SK-N-MC (cell line): Measurements from ENCODE around the gene EHD2.
"Not testable (repeated sequence)": the region's sequence is repeated elsewhere in the genome, so short reads cannot be mapped to it uniquely, and the experiment has no call there.

ENCODE experiments used
- DNase-seq: peaks from one replicate; pipeline ENCODE4 v3.0.0-alpha.2; 2011; ENCODE audit warnings: low read depth, low spot score
- H3K27ac ChIP-seq: fragments of 200-600 bp; sonication (generic); 2 replicates; pipeline ENCODE4 v1.5.1; 2016; ENCODE audit warnings: mixed run types
- H3K36me3 ChIP-seq: fragments of 200-600 bp; sonication (generic); 2 replicates; pipeline ENCODE4 v1.6.1; 2017; ENCODE audit warnings: antibody characterized with exemption, low read length, mixed read lengths; ENCODE audit not compliant: insufficient read depth
- H3K4me3 ChIP-seq: fragments of 200-600 bp; sonication (generic); 2 replicates; pipeline ENCODE4 v1.5.1; 2016
- H3K9ac ChIP-seq: fragments of 200-600 bp; sonication (generic); 2 replicates; pipeline ENCODE4 v1.8.0; 2017; ENCODE audit warnings: mixed run types, mixed read lengths; ENCODE audit not compliant: insufficient read length
- H3K9me3 ChIP-seq: fragments of 200-600 bp; sonication (generic); 2 replicates; pipeline ENCODE4 v1.6.1; 2017; ENCODE audit warnings: low read depth, mild to moderate bottlenecking, antibody characterized with exemption, low read length, moderate library complexity, mixed read lengths
- EZH2 ChIP-seq: fragments of 200-600 bp; sonication (generic); IDR thresholded peaks from one replicate; pipeline ENCODE4 v1.6.1; 2017; ENCODE audit warnings: antibody characterized with exemption
- FOXP2 ChIP-seq: optimal IDR thresholded peaks from 2 replicates; pipeline ENCODE3; 2011; ENCODE audit warnings: mild to moderate bottlenecking, moderate library complexity; ENCODE audit not compliant: insufficient read depth; ENCODE audit errors: extremely low read length, control extremely low read depth
- POLR2AphosphoS5 ChIP-seq: IDR thresholded peaks from 2 replicates; pipeline ENCODE4 v1.6.1; 2012; ENCODE audit warnings: mild to moderate bottlenecking, low read depth, low read length, borderline replicate concordance

The EHD2 gene

DNA sequence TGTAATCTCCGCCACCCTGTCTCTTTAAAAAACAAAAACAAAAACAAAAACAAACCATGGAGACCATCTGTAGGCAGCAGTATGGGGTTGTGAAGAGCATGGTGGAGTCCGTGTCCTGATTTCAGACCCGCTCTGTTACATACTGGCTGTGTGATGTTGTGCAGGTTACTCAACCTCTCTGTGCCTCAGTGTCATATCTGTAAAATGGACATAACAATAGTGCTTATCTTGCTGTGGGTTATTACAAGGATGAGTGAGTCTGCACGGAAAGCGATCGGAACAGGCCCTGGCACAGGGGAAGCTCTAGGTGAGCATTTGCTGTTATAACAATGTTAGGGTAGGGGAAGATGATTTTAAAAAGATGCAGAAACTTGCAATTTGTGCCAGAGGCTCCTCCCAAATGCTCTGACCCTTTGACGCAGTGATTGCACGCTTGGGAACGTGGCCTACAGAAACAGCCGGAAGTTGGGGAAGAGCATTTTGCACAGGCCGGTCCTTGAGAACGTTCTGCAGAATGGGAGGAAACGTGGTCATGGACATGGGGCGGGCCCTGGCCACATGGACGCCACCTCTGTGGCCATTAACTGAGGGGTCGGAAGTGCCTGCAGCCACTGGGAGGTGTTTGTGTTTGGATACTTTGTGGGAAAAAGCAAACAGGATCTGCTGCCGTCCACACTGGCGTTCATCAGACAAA, 49.5 kb downstream of the EHD2 start:
- peaks cover 3% of the 10 kb centered on the region; the same call in 1 of the 2 replicates for H3K36me3 ChIP-seq
- H3K4me3 ChIP-seq = no peak overlapping the region
- no peaks in the 10 kb centered on the region for H3K9me3 ChIP-seq
- DNase-seq = no peak
- no peak overlapping the region for H3K9ac ChIP-seq
- no peak for TF ChIP-seq FOXP2
- H3K27ac ChIP-seq = no peak overlapping the region

DNA sequence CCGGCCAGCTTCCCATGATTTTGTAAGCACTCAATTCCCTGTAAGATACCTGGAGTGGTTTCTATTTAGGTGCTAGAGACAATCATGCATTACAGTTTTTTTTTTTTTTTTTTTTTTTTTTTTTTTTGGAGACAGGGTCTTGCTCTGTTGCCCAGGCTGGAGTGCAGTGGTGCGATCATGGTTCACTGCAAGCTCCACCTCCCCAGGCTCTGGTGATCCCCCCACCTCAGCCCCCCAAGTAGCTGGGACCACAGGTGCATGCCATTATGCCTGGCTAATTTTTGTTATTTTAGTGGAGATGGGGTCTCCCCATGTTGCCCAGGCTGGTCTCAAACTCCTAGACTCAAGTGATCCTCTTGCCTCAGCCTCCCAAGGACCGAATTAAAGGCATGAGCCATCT, 51.5 kb downstream of the EHD2 start:
- not testable (repeated sequence) for H3K27ac ChIP-seq, DNase-seq, H3K9me3 ChIP-seq, H3K9ac ChIP-seq, H3K4me3 ChIP-seq, H3K36me3 ChIP-seq

DNA sequence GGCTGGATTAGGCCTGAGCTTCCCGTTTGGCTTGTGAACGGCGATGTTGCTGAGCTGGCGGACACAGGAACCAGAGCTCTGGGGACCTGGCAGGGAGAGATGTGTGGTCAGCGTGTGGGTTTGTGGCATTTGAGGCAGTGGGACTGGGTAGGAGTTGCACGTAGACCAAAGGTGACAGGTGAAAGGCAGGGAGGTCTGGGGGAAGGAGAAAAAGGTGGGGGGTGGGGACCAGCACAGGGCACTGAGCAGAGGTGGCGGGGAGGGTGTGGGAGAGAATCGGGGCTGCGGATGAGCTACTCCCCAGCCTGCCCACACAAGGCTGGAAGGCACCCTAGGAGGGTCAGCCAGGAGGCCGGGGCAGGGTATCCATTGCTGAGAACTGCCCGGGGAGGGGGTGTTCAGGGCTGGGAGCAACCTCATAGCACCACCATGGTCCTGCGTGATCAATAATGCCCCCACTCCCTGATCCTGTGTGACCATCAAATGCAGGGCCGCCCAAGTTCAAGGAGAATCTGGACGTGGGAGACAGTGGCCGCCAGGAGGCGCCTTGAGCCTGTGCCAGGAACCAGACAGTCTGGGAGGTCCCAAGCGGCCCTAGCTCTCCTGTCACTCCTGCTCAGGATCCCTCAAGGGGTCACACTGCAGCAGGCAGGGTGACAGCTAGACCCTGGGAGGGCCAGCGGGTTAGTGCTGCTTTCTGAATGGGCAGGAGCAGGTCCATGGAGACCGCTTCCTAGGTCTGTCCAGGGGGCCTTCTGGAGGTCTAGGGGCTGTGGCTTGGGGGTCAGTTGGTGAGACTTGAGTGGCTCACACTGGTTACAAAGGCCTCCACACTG, 52.5 kb downstream of the EHD2 start:
- H3K4me3 ChIP-seq = no peak overlapping the region
- no peak overlapping the region for H3K27ac ChIP-seq
- TF ChIP-seq EZH2 (no peak), POLR2AphosphoS5 (no peak), FOXP2 (no peak)
- no peaks in the 10 kb centered on the region for H3K36me3 ChIP-seq
- H3K9ac ChIP-seq = no peak overlapping the region
- H3K9me3 ChIP-seq = no peaks in the 10 kb centered on the region
- no peak for DNase-seq

DNA sequence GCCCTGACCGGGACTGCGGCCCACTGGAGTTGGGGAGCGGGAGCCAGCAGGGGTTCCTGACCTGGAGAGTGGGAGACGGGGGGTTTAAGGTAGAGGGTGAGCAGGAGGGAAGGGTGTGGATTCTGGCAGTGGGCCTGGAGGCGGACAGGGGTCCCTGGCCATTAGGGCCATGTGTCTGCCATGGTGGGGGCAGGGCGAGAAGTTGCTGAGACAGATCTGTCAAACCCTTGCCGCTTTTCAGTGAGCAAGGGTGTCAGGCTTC, 53.1 kb downstream of the EHD2 start:
- no peak overlapping the region for H3K4me3 ChIP-seq
- H3K36me3 ChIP-seq = no peaks in the 10 kb centered on the region
- DNase-seq = no peak
- no peak overlapping the region for H3K9ac ChIP-seq
- no peak overlapping the region for H3K27ac ChIP-seq
- no peaks in the 10 kb centered on the region for H3K9me3 ChIP-seq
- no peak for TF ChIP-seq FOXP2
- TF ChIP-seq POLR2AphosphoS5 = no peak
- TF ChIP-seq EZH2 = no peak

DNA sequence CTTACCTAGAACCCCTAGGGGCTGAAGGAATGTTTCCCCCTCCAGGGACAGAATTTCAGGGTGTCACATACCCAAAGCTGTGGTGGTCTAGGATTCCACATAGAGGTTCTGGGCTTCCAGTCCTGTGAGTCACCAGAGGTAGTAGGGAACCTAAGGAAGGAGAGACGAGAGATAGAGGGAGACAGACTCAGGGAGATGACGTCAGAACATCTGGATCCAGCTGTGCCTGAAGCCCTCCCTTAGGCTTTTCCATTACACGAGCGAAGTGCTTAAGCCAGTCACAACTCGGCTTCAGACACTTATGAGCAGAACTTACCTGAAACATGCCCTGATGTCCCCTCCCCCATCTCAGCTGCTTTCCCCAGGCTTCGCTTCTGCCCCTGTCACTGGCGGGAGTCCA, 53.4 kb downstream of the EHD2 start:
- DNase-seq = no peak
- H3K27ac ChIP-seq = no peak overlapping the region
- H3K36me3 ChIP-seq = no peaks in the 10 kb centered on the region
- no peaks in the 10 kb centered on the region for H3K9me3 ChIP-seq
- H3K4me3 ChIP-seq = no peak overlapping the region
- TF ChIP-seq FOXP2 = no peak
- TF ChIP-seq POLR2AphosphoS5 = no peak
- no peak for TF ChIP-seq EZH2
- H3K9ac ChIP-seq = no peak overlapping the region

DNA sequence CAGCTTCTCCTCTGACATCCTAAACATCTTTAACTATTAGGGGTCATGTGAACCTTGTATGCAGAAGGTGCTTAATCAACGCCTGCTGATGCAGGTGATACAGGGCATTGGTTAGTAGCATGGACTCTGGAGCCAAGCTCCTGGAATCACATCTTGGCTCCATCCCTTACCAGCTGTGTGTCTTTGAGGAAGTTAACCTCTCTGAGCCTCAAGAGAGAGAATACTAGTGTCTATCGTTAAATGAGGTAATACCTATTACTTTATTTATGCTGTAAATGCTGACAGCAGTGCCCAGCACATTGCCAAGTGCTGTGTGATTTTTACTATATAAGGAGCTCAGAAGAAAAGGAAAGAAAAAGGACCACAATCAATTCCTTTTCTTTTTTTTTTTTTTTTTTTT, 54.1 kb downstream of the EHD2 start:
- Histone ChIP-seq H3K9ac (no peak overlapping the region), H3K36me3 (no peaks in the 10 kb centered on the region), H3K27ac (no peak overlapping the region), H3K9me3 (no peaks in the 10 kb centered on the region), H3K4me3 (no peak overlapping the region)
- TF ChIP-seq POLR2AphosphoS5 (no peak), EZH2 (no peak), FOXP2 (no peak)
- no peak for DNase-seq

DNA sequence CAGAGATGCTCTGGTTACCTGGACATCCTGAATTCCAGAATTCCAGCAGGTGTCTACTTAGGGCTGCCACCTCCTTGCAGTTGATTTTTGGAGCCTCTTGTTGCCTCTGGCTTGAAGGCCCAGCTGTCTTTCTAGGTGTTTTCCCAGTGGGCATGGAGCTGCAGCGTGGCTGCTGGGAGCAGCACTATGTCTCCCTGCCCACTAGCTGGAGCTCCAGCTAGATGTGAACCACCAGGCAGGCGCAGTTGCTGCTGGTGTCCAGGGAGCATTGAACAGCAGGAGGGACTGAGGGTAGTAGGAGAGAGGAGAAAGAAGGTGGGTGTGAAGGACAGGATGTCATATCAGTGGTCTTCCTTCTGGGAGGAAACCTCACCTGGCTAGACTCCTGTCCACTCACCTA, 55.4 kb downstream of the EHD2 start:
- TF ChIP-seq FOXP2 (no peak), POLR2AphosphoS5 (no peak), EZH2 (no peak)
- H3K4me3 ChIP-seq = no peak overlapping the region
- H3K27ac ChIP-seq = no peak overlapping the region
- no peaks in the 10 kb centered on the region for H3K9me3 ChIP-seq
- DNase-seq = no peak
- no peak overlapping the region for H3K9ac ChIP-seq
- H3K36me3 ChIP-seq = no peaks in the 10 kb centered on the region

DNA sequence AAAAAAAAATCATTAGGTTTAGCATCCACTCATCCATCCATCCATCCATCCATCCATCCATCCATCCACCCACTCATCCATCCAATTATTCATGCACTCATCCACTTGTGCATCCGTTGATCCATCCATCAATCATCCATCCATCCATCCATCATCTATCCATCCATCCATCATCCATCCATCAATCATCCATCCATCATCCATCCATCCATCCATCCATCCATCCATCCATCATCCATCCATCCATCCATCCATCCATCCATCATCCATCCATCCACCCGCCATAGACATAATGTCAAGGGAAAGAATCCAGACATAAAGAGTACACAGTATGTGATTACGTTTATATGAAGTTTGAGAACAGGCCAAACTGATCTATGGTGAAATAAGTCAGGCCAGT, 56.3 kb downstream of the EHD2 start:
- H3K9ac ChIP-seq = no peak overlapping the region
- H3K9me3 ChIP-seq = no peaks in the 10 kb centered on the region
- DNase-seq = no peak
- no peak for TF ChIP-seq FOXP2
- no peak for TF ChIP-seq EZH2
- no peak for TF ChIP-seq POLR2AphosphoS5
- no peak overlapping the region for H3K27ac ChIP-seq
- H3K4me3 ChIP-seq = no peak overlapping the region
- H3K36me3 ChIP-seq = no peaks in the 10 kb centered on the region

DNA sequence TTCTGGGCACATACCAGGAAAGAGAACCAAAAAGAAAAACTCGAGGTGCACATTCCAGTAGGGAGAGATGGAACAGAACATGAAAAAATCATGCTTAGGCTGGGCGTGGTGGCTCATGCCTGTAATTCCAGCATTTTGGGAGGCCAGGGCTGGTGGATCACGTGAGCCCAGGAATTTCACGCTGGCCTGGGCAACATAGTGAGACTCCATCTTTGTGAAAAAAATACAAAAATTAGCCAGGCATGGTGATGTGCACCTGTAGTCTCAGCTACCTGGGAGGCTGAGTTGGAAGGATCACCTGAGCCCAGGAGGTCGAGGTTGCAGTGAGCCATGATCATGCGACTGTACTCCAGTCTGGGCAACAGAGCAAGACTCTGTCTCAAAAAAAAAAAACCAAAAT, 58.1 kb downstream of the EHD2 start:
- H3K4me3 ChIP-seq, H3K9me3 ChIP-seq, H3K27ac ChIP-seq, H3K9ac ChIP-seq, DNase-seq, H3K36me3 ChIP-seq: not testable (repeated sequence)
